Neuronal stem cell (in vitro differentiated cells): ENCODE measurements around the gene PLCE1.

ENCODE experiments used
- DNase-seq: peaks from one replicate; pipeline ENCODE4 v3.0.0-alpha.2; 2013; ENCODE audit warnings: low spot score
- H2AFZ ChIP-seq: one replicate; pipeline ENCODE4 v1.6.1; 2013; ENCODE audit warnings: mild to moderate bottlenecking, low read length, inconsistent platforms
- H2AK5ac ChIP-seq: 2 replicates; pipeline ENCODE4 v1.6.1; 2013; ENCODE audit warnings: low read depth, mild to moderate bottlenecking, inconsistent platforms, low read length, moderate library complexity, mixed read lengths
- H2BK120ac ChIP-seq: 2 replicates; pipeline ENCODE4 v1.6.1; 2013; ENCODE audit warnings: low read depth, mild to moderate bottlenecking, inconsistent platforms, low read length, moderate library complexity, mixed read lengths
- H2BK12ac ChIP-seq: one replicate; pipeline ENCODE4 v1.6.1; 2013; ENCODE audit warnings: low read length, inconsistent platforms
- H2BK15ac ChIP-seq: 2 replicates; pipeline ENCODE4 v1.6.1; 2013; ENCODE audit warnings: mild to moderate bottlenecking, low read length, inconsistent platforms, mixed read lengths
- H2BK5ac ChIP-seq: one replicate; pipeline ENCODE4 v1.6.1; 2013; ENCODE audit warnings: inconsistent platforms, mild to moderate bottlenecking, low read length, moderate library complexity
- H3K14ac ChIP-seq: one replicate; pipeline ENCODE4 v1.6.1; 2013; ENCODE audit warnings: low read length, inconsistent platforms
- H3K18ac ChIP-seq: 2 replicates; pipeline ENCODE4 v1.6.1; 2013; ENCODE audit warnings: low read length, inconsistent platforms
- H3K23ac ChIP-seq: 2 replicates; pipeline ENCODE4 v1.6.1; 2013; ENCODE audit warnings: low read depth, mild to moderate bottlenecking, mixed read lengths, low read length, inconsistent platforms; ENCODE audit not compliant: poor library complexity
- H3K27ac ChIP-seq: replicated peaks from 3 replicates; pipeline ENCODE4 v1.5.1; 2013; ENCODE audit warnings: low read length, inconsistent platforms
- H3K27me3 ChIP-seq, 3 experiments: 2 replicates each; pipeline ENCODE4 v1.6.1; 2013; ENCODE audit warnings: low read length in 3 of 3, mild to moderate bottlenecking in 2 of 3, inconsistent platforms in 1 of 3, low read depth in 1 of 3, mixed read lengths in 1 of 3, moderate library complexity in 1 of 3; ENCODE audit not compliant: control insufficient read depth in 3 of 3, insufficient read depth in 3 of 3
- H3K36me3 ChIP-seq, 2 donors: replicated peaks in 1 of 2; 2 replicates each; pipeline ENCODE4 v1.6.1; 2013; ENCODE audit warnings: low read length in 2 of 2; ENCODE audit not compliant: control insufficient read depth in 2 of 2, insufficient read depth in 2 of 2
- H3K4ac ChIP-seq: 2 replicates; pipeline ENCODE4 v1.6.1; 2013; ENCODE audit warnings: inconsistent platforms, mild to moderate bottlenecking, low read length, moderate library complexity
- H3K4me1 ChIP-seq, 2 donors: 1 replicate in 1 of 2; 2 replicates in 1 of 2; pipeline ENCODE4 v1.6.1; 2013; ENCODE audit warnings: low read length in 2 of 2, low read depth in 1 of 2; ENCODE audit not compliant: control insufficient read depth in 2 of 2, insufficient read depth in 1 of 2
- H3K4me2 ChIP-seq: one replicate; pipeline ENCODE4 v1.6.1; 2013; ENCODE audit warnings: mild to moderate bottlenecking, low read length, inconsistent platforms; ENCODE audit not compliant: insufficient read depth, poor library complexity, severe bottlenecking
- H3K4me3 ChIP-seq, 2 donors: 2 replicates each; pipeline ENCODE4 v1.5.1; 2013; ENCODE audit warnings: low read length in 2 of 2, mild to moderate bottlenecking in 2 of 2, inconsistent platforms in 1 of 2, moderate library complexity in 1 of 2
- H3K79me1 ChIP-seq: one replicate; pipeline ENCODE4 v1.6.1; 2013; ENCODE audit warnings: low read depth, mild to moderate bottlenecking, inconsistent platforms, low read length, moderate library complexity
- H3K9ac ChIP-seq: one replicate; pipeline ENCODE4 v1.6.1; 2013; ENCODE audit warnings: mild to moderate bottlenecking, low read depth, low read length, inconsistent platforms; ENCODE audit not compliant: poor library complexity
- H3K9me3 ChIP-seq, 2 donors: replicated peaks in 1 of 2; 2 replicates each; pipeline versions ENCODE3 to v1.6.1; 2013; ENCODE audit warnings: low read length in 2 of 2, mild to moderate bottlenecking in 2 of 2, inconsistent platforms in 1 of 2, low read depth in 1 of 2, mixed read lengths in 1 of 2, moderate library complexity in 1 of 2; ENCODE audit not compliant: control insufficient read depth in 2 of 2, insufficient read depth in 1 of 2
- H4K8ac ChIP-seq: one replicate; pipeline ENCODE4 v1.6.1; 2013; ENCODE audit warnings: low read depth, mild to moderate bottlenecking, inconsistent platforms, low read length, moderate library complexity
- H4K91ac ChIP-seq: one replicate; pipeline ENCODE4 v1.6.1; 2013; ENCODE audit warnings: low read length, low read depth, mild to moderate bottlenecking, inconsistent platforms; ENCODE audit not compliant: poor library complexity
- WGBS, 2 donors: extraction: QIAGEN DNeasy Blood & Tissue Kit; methylation state at CpG; one replicate each; pipeline ENCODE4 v1.1.7; 2013; ENCODE audit warnings: missing lambda C conversion rate in 2 of 2, mixed read lengths in 1 of 2; ENCODE audit not compliant: insufficient read length in 2 of 2, insufficient replicate concordance in 1 of 2; ENCODE audit errors: extremely low coverage in 2 of 2; 5-methylcytosine and 5-hydroxymethylcytosine counted together

PLCE1 gene

DNA sequence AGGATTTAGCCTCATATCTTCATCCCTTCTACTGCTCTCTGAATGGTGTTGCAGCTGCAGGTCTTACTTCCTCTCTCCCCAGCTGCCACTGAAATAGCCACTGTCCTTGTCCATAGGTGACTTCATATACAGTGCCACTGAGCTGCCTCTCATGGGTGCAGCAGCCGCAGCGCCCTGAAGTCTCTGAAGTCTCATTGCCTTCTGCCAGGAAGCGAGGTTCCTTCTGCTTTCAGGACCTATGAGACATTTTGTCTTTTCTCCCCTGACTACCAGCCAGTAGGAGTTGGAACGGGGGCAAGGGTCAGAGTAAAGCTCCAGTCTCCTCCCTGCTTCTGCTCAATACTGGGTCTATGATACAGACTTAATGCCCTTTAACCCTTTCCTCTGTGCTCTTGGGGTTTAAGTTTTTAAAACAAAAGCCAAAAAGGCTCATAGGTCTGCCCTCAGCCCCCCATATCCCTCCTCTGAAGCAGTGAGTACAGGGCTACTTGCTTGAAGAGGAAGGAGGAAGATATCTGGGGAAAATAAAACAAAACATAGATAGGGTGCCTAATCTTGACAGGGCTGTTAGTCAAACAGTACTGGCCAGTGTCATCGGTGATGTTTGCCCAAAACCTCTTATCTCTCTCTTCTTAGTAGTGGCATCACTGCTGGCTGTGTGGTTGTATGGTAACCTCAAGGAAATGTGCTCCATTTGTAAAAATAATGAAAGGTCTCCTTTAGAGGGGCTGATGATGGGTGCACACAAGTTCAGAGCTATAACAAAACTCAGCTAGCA lies 7.1 kb downstream of the PLCE1 start:
- H3K4me1 ChIP-seq: peaks cover 0 to 5% of the 10 kb centered on the region in 2 donors
- DNase-seq: no peak
- no peak overlapping the region for H2BK15ac ChIP-seq
- no peak overlapping the region for H3K4me2 ChIP-seq
- no peaks in the 10 kb centered on the region for H3K9me3 ChIP-seq
- H3K27me3 ChIP-seq: peaks cover 0 to 2% (median 0%) of the 10 kb centered on the region in 3 experiments
- H2BK5ac ChIP-seq: no peak overlapping the region
- no peak overlapping the region for H2AK5ac ChIP-seq
- H3K4ac ChIP-seq: no peak overlapping the region
- WGBS, 2 donors: no CpG with 5 or more reads among the region's 5 CpGs
- no peak overlapping the region for H4K8ac ChIP-seq
- no peaks in the 10 kb centered on the region for H3K79me1 ChIP-seq
- no peak overlapping the region for H3K18ac ChIP-seq
- no peak overlapping the region for H2BK120ac ChIP-seq
- H4K91ac ChIP-seq: no peak overlapping the region
- H2AFZ ChIP-seq: peak overlapping the region; percentile 32
- H3K9ac ChIP-seq: no peak overlapping the region
- H3K4me3 ChIP-seq: no peak overlapping the region
- H3K23ac ChIP-seq: no peak overlapping the region
- H2BK12ac ChIP-seq: no peak overlapping the region
- no peak overlapping the region for H3K14ac ChIP-seq
- no peaks in the 10 kb centered on the region for H3K36me3 ChIP-seq
- H3K27ac ChIP-seq: no peak overlapping the region

DNA sequence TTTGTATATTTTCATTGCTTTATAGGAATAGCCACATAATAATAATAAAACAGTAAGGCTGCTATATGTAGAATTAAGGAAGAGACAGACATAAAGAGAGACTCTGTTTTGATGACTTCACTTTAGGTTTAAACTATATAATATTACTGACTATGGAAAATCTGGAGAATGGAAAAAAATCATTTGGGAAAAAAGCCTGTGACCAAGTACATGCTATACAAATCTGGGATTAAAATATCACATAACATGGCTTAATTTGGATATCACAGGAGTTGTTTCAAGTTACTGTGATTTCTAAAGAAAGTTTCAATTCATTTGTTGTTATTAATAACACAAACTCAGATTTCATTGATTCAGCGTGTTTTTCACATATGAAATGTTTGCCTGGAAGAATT lies 7.7 kb downstream of the PLCE1 start:
- H3K18ac ChIP-seq: no peak overlapping the region
- no peak overlapping the region for H3K4me2 ChIP-seq
- H3K4me1 ChIP-seq: peaks cover 0 to 5% of the 10 kb centered on the region in 2 donors
- H2BK5ac ChIP-seq: no peak overlapping the region
- H3K27me3 ChIP-seq: peaks cover 0 to 1% (median 0%) of the 10 kb centered on the region in 3 experiments
- no peaks in the 10 kb centered on the region for H3K9me3 ChIP-seq
- WGBS, 2 donors: no CpG with 5 or more reads among the region's 1 CpG
- no peak overlapping the region for H2BK120ac ChIP-seq
- no peak overlapping the region for H2BK12ac ChIP-seq
- H2BK15ac ChIP-seq: no peak overlapping the region
- H3K4ac ChIP-seq: no peak overlapping the region
- H3K4me3 ChIP-seq: no peak overlapping the region
- H4K91ac ChIP-seq: no peak overlapping the region
- no peaks in the 10 kb centered on the region for H3K36me3 ChIP-seq
- no peak overlapping the region for H4K8ac ChIP-seq
- H3K27ac ChIP-seq: no peak overlapping the region
- no peak overlapping the region for H3K23ac ChIP-seq
- DNase-seq: no peak
- no peak overlapping the region for H2AK5ac ChIP-seq
- no peaks in the 10 kb centered on the region for H3K79me1 ChIP-seq
- no peak overlapping the region for H2AFZ ChIP-seq
- H3K9ac ChIP-seq: no peak overlapping the region
- no peak overlapping the region for H3K14ac ChIP-seq

DNA sequence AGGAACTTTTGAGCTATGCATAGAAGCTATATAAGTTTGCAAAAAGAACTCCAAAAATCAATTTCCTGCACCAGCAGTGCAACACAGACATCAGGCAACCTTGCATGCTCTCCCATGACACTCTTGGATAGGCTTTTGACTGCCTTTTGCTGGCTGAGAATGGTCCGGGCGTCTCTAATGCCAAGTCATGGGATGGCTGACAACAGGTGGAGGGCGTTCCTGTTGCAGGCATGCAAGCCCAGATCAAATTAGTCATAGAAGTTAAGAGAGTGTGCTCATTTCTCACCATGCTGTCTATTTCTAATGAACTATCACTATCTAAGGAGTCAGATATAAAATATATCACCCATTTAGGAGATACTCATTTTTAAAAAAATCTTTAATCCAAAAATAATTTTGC lies 8.4 kb downstream of the PLCE1 start:
- Histone ChIP-seq H3K18ac (no peak overlapping the region), H3K4me3 (no peak overlapping the region)
- WGBS, 2 donors: no CpG with 5 or more reads among the region's 3 CpGs

DNA sequence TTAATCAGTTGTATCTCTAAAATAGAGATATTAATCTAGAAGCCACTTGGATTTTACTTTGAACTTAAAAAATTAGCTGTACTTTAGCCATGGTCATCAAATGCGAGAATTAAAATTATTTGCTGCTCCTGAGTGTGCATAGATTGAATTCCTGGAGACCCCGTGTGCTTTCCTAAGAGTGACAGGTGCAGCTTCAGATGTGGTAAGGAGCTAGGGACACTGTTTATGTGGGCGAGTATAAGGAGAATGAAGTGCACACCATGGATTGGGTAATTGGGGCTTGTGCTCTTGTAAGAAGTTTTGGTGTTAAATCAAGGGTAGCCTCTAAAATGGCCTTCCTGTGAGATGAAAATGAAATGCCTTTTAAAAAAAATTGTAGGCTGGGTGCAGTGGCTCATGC lies 9.8 kb downstream of the PLCE1 start:
- no peaks in the 10 kb centered on the region for H3K9me3 ChIP-seq
- H2AFZ ChIP-seq: no peak overlapping the region
- H2BK12ac ChIP-seq: no peak overlapping the region
- H3K23ac ChIP-seq: no peak overlapping the region
- H4K91ac ChIP-seq: no peak overlapping the region
- peaks cover 0 to 9% of the 10 kb centered on the region in 2 donors for H3K4me1 ChIP-seq
- no CpG with 5 or more reads among the region's 3 CpGs for WGBS, 2 donors
- H3K14ac ChIP-seq: no peak overlapping the region
- H3K4me2 ChIP-seq: no peak overlapping the region
- no peak overlapping the region for H2BK120ac ChIP-seq
- no peak overlapping the region for H2BK5ac ChIP-seq
- H3K27ac ChIP-seq: no peak overlapping the region
- H2AK5ac ChIP-seq: no peak overlapping the region
- no peak overlapping the region for H3K4me3 ChIP-seq
- H4K8ac ChIP-seq: no peak overlapping the region
- H3K36me3 ChIP-seq: no peaks in the 10 kb centered on the region
- no peak overlapping the region for H3K4ac ChIP-seq
- H3K18ac ChIP-seq: no peak overlapping the region
- H3K27me3 ChIP-seq: no peaks in the 10 kb centered on the region
- H3K9ac ChIP-seq: no peak overlapping the region
- no peak for DNase-seq
- H2BK15ac ChIP-seq: no peak overlapping the region
- no peaks in the 10 kb centered on the region for H3K79me1 ChIP-seq

More for the DNA sequence above, 8.4 kb downstream of the PLCE1 start:
- no peak overlapping the region for H2AK5ac ChIP-seq
- H2BK5ac ChIP-seq: no peak overlapping the region
- H3K23ac ChIP-seq: no peak overlapping the region
- no peak overlapping the region for H2BK120ac ChIP-seq
- no peak for DNase-seq
- no peaks in the 10 kb centered on the region for H3K9me3 ChIP-seq
- no peaks in the 10 kb centered on the region for H3K79me1 ChIP-seq
- H3K27me3 ChIP-seq: no peaks in the 10 kb centered on the region
- H2BK12ac ChIP-seq: no peak overlapping the region
- H3K4me2 ChIP-seq: no peak overlapping the region
- no peak overlapping the region for H3K14ac ChIP-seq
- no peak overlapping the region for H4K8ac ChIP-seq
- peaks cover 0 to 9% of the 10 kb centered on the region in 2 donors for H3K4me1 ChIP-seq
- H2BK15ac ChIP-seq: no peak overlapping the region
- H3K4ac ChIP-seq: no peak overlapping the region
- no peaks in the 10 kb centered on the region for H3K36me3 ChIP-seq
- H3K9ac ChIP-seq: no peak overlapping the region
- no peak overlapping the region for H4K91ac ChIP-seq
- H2AFZ ChIP-seq: no peak overlapping the region
- H3K27ac ChIP-seq: no peak overlapping the region
